ENCODE data around the gene RAD9B.
"Not testable (repeated sequence)": the region's sequence is repeated elsewhere in the genome, so short reads cannot be mapped to it uniquely, and the experiment has no call there.

Gene RAD9B

GRCh38 chr12:110537605-110538409 is 35.7 kb downstream of the RAD9B start:
- TF ChIP-seq, protein P1, sequence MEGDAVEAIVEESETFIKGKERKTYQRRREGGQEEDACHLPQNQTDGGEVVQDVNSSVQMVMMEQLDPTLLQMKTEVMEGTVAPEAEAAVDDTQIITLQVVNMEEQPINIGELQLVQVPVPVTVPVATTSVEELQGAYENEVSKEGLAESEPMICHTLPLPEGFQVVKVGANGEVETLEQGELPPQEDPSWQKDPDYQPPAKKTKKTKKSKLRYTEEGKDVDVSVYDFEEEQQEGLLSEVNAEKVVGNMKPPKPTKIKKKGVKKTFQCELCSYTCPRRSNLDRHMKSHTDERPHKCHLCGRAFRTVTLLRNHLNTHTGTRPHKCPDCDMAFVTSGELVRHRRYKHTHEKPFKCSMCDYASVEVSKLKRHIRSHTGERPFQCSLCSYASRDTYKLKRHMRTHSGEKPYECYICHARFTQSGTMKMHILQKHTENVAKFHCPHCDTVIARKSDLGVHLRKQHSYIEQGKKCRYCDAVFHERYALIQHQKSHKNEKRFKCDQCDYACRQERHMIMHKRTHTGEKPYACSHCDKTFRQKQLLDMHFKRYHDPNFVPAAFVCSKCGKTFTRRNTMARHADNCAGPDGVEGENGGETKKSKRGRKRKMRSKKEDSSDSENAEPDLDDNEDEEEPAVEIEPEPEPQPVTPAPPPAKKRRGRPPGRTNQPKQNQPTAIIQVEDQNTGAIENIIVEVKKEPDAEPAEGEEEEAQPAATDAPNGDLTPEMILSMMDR (conservative IDR thresholded peaks at IDR 0.05; ENCODE audit: low read depth, low read length), result no peak
- no peak overlapping the region for H3K4me3 ChIP-seq (ENCODE audit: low read length)
- no peak for DNase-seq (ENCODE audit: low read depth)

DNA sequence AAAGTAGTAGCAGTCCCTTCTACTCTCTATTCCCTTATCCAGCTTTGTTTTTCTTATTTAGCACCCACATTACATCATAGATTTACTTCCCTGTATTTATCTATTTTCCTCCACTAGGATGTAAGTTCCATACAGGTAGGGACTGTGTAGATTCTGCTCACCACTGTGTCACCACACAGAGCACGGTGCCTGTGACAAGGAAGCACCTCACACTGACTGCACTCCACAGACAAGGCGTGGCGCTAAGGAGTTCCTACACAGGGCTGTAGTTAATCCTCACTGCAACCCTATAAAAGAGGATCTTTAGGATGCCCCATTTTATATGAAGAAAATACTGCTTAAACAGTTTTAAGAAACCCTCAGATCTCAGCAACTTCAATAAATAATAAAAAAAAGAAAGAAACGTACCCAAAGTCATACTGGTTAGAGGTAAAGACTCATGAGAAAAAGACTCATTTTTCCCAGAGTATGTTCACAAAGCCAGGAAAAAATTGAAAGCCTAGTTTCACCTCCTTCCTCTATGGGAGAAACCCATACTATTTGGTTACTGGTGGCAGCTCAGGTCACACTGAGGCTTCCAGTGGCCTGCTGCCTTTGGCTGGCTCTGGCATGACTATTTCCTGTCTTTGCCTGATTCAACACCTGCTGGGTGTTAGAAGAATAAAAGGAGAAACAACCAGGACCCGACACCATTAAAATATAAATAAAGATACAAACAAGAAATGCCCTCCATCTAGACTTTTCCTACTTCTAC is 36.9 kb downstream of the RAD9B start:
- H3K4me3 ChIP-seq (ENCODE audit: low read length), result no peak overlapping the region
- TF ChIP-seq, protein P1 (conservative IDR thresholded peaks at IDR 0.05; ENCODE audit: low read depth, low read length), result no peak
- DNase-seq (ENCODE audit: low read depth), result no peak

GRCh38 chr12:110540048-110540447 is 37.9 kb downstream of the RAD9B start:
- TF ChIP-seq, protein P1 (conservative IDR thresholded peaks at IDR 0.05; ENCODE audit: low read depth, low read length), result no peak
- no peak overlapping the region for H3K4me3 ChIP-seq (ENCODE audit: low read length)
- no peak for DNase-seq (ENCODE audit: low read depth)

GRCh38 chr12:110543252-110543959 is 41.3 kb downstream of the RAD9B start:
- H3K4me3 ChIP-seq (ENCODE audit: low read length), result no peak overlapping the region
- TF ChIP-seq, protein P1 (conservative IDR thresholded peaks at IDR 0.05; ENCODE audit: low read depth, low read length), result no peak
- peak; percentile 88 for DNase-seq (ENCODE audit: low read depth)

DNA sequence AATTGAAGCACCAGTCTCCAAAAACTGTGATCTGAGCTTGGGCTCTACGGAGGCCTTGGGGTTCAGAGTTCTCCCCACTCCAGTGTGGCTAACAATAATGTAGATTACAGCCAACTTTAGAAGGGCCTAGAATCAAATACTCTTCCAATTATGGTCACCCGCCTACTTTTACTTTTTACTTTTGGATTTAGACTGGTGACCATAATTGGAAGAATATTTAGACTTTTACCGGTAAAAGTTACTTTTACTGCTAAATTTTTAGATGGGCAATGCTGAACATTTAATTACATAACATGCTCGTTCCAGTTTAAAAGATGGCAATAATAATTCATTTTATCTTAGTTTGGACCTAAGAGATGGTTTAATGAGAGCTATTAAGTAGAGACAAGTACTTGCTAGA is 41.8 kb downstream of the RAD9B start:
- no peak for DNase-seq (ENCODE audit: low read depth)
- no peak overlapping the region for H3K4me3 ChIP-seq (ENCODE audit: low read length)
- TF ChIP-seq, protein P1 (conservative IDR thresholded peaks at IDR 0.05; ENCODE audit: low read depth, low read length), result no peak

GRCh38 chr12:110545259-110545658 is 43.1 kb downstream of the RAD9B start:
- DNase-seq (ENCODE audit: low read depth); H3K4me3 ChIP-seq (ENCODE audit: low read length): not testable (repeated sequence)

- DNase-seq (ENCODE audit: low read depth), result no peak
- TF ChIP-seq, protein P1 (conservative IDR thresholded peaks at IDR 0.05; ENCODE audit: low read depth, low read length), result no peak
- no peak overlapping the region for H3K4me3 ChIP-seq (ENCODE audit: low read length)
Measured at GRCh38 chr12:110545812-110546211, 43.7 kb downstream of the RAD9B start.
